BLaER1 (cell line): Measurements from ENCODE around the gene NDRG3.

Source experiments
- H3K27ac ChIP-seq: shearing (Covaris generic); formaldehyde crosslinking; 2 replicates; pipeline ENCODE4 v1.8.1; 2022
- H3K27me3 ChIP-seq: shearing (Covaris generic); formaldehyde crosslinking; 2 replicates; pipeline ENCODE4 v1.8.1; 2022
- H3K36me3 ChIP-seq: shearing (Covaris generic); formaldehyde crosslinking; 2 replicates; pipeline ENCODE4 v1.8.1; 2022
- H3K4me1 ChIP-seq: shearing (Covaris generic); formaldehyde crosslinking; 2 replicates; pipeline ENCODE4 v1.8.1; 2022
- H3K4me2 ChIP-seq: shearing (Covaris generic); formaldehyde crosslinking; 2 replicates; pipeline ENCODE4 v1.8.1; 2022
- H3K4me3 ChIP-seq: shearing (Covaris generic); formaldehyde crosslinking; 2 replicates; pipeline ENCODE4 v1.8.1; 2022
- H3K9ac ChIP-seq: shearing (Covaris generic); formaldehyde crosslinking; 2 replicates; pipeline ENCODE4 v1.8.1; 2022
- H3K9me3 ChIP-seq: shearing (Covaris generic); formaldehyde crosslinking; 2 replicates; pipeline ENCODE4 v1.8.1; 2022
- H4K20me1 ChIP-seq: shearing (Covaris generic); formaldehyde crosslinking; 2 replicates; pipeline ENCODE4 v1.8.1; 2022
- Cebpa-rat ChIP-seq: shearing (Covaris generic); IDR thresholded peaks from 2 replicates; pipeline ENCODE4 v1.8.1; 2022

Gene NDRG3

GRCh38 chr20:36604952-36605398 lies 140.9 kb downstream of the NDRG3 start:
- Histone ChIP-seq H3K9me3 (no peaks in the 10 kb centered on the region), H4K20me1 (peaks cover 30% of the 10 kb centered on the region), H3K4me2 (peak overlapping the region; percentile 87), H3K4me3 (peak overlapping the region; percentile 96), H3K27ac (peak overlapping the region; percentile 93), H3K4me1 (peaks cover 58% of the 10 kb centered on the region), H3K36me3 (peaks cover 25% of the 10 kb centered on the region), H3K27me3 (no peaks in the 10 kb centered on the region), H3K9ac (peak overlapping the region; percentile 74)
- TF ChIP-seq Cebpa-rat: no peak
